HG03565 (cell line): ENCODE data around the gene PPP6R3.

Experiments
- ATAC-seq: cut with Tn5 transposase; IDR thresholded peaks from one replicate; pipeline ENCODE4 v1.9.1; 2021; ENCODE audit warnings: mild to moderate bottlenecking, moderate library complexity; ENCODE audit not compliant: unreplicated experiment

The PPP6R3 gene

DNA sequence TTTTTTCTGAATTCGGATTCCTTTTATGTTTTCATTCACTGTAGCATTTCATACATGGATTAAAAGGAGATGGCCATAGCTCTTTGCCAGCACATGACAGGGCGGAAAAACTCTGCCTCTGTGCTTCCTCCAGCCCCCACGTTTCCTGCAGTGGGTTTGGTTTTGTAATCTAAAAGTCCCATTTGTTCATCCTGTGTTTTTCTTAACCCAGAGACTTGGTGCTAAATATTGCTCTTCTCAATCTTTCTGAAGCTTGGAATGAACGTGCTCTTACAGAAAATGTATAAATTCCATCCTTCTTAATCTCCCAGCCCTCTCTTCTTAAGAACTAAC lies 89.9 kb downstream of the PPP6R3 start:
- ATAC-seq = no peak

DNA sequence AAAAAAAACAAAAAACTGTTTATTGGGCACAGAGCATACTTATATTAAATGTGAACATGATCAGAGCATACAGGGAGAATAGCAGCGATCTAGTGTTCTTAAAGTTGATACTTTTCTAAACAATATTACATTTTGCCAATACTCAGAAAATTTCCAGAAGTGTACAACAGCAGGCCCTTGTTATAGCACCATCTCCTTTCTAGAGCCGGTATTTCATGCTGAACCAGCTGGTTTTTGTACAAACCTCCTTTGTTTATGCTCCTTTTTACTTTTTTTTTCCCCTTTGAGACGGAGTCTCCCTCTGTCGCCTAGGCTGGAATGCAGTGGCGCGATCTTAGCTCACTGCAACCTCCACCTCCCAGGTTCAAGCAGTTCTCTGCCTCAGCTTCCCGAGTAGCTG lies 90.7 kb downstream of the PPP6R3 start:
- no peak for ATAC-seq

DNA sequence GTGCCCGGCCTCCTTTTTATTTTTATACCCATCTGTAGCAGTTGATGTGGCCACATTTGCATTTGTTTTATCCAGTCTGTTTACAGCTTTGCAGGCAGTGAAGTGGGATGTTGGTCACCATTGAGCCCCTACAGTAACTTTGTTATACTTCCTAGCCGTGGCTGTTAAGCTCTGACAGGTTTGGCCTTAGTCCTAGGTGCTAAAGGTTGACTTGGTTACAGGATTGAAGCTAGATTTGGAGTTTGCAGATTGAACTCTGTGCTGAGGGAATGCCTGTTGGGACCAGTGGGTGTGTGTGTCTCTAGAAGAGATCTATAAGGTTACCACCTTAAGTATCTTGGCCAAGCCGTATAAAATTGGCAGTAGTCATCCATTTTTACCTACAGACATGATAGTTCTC lies 91.2 kb downstream of the PPP6R3 start:
- ATAC-seq = no peak

DNA sequence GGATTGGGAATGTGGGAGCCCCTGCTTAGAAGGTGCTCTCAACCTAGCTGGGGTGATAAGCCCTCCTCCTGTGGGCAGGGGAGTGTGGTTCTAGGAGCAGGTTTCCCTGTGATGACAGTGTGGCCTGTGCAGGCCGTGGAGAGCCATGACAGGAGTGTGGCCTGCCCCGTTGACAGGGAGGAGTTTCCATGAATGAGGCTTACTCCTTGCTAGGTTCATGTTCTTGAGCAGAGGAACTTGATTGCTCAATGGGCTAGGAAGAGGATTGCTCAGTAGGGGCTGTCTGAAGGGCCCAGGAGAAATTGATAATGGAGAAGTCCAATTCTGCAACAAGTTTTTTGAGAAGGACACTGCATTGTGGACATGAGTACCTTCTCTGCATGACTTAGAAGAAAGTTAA lies 92.0 kb downstream of the PPP6R3 start:
- ATAC-seq = no peak

DNA sequence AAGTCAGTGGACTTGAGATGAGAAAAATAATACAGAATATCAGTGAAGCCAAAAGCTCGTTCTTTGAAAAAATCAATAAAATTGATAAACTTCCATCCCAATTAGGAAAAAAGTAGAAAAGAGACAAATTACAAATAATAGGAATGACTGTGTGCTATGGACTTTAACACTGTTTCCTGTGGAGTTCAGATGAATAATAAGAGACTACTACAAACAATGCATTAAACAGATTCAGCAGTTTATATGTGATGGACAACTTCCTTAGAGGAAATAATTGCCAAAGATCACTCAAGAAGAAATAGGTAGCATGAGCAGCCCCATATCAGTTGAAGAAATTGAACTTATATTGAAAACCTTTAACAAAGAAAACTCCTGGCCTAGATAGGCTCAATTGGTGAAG lies 99.7 kb downstream of the PPP6R3 start:
- no peak for ATAC-seq

DNA sequence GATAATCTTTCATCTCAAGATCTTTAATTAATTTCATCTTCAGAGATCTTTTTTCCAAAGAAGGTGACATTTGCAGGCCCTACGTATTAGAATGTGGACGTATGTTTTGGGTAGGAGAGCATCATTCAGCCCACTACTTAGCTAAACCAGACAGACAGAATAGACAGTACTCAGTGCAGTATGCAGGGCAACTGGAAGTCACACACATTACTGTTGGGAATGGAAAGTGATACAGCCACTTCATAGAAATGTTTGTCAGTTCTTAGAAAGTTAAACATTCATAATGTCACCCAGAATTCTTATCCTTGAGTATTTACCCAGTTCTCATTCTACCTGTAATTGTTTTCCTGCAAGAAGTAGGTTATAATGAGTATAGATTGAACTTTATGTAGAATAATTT lies 102.9 kb downstream of the PPP6R3 start:
- ATAC-seq = no peak

DNA sequence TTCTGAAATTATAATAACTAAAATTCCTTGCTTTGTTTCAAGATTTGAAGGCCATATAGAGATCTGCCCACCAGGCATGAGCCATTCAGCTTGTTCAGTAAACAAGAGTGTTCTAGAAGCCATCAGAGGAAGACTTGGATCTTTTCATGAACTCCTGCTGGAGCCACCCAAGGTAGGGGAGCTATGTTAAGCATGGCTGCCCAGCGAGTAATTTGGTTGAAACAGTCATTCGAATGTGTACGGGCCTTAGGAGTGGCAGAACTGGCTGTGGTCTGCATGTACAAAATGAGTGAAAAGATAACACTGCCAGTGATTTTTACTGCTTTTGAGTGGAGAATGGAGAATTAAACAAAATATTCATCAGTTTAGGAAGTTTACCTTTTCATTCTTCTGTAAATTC lies 103.7 kb downstream of the PPP6R3 start:
- no peak for ATAC-seq

DNA sequence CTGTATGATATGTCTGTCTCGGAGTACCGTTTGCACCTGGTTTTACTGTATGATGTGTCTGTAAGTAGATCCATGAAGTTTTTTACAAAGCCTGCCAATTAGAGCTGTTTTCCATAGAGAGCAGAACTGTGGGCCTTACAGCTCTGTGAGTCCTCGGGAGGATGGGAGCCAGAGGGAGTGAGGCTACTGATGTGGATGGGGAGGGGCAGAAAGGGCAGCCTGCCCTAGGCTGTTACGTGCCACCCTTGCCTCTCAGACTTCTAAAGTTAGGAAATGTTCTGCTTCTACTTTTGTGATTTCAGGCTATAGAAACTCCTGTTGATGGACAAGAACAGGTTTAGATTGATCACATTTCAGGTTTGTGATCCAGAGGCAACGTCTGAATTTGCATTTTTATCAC lies 105.2 kb downstream of the PPP6R3 start:
- no peak for ATAC-seq

DNA sequence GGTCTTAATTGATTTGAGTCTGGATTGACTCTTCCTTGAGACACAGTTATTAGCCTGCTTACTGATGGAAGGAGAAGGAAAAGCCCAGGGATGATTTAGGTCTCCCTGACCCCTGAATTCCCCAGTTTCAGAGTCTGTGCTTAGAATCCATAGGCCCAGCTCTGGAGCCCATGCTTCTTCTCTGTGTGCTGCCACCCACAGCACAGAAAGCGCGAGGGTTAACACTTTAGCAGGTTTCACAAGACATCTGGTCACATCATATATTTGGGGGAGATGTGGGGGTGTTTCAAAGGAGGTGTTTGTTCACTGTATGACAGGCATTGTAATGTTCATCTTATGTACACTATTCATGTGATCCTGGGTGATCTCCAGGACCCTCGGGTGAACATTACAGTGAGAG lies 107.0 kb downstream of the PPP6R3 start:
- ATAC-seq = no peak

DNA sequence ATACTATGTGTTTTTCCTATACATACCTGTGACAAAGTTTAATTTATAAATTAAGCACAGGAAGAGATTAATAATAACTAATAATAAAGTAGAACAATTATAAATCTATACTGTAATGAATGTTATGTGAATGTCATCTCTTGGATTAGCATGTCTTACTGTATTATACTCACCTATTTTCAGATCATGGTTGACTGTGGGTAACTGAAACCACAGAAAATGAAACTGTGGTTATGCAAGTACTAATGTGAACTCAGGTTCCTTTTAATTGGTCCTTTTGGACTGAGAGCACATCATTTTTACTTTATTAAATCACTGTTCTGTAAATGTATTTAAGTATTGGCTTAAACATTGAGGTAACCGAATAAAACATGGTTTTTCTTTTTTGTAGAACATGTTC lies 108.8 kb downstream of the PPP6R3 start:
- no peak for ATAC-seq

DNA sequence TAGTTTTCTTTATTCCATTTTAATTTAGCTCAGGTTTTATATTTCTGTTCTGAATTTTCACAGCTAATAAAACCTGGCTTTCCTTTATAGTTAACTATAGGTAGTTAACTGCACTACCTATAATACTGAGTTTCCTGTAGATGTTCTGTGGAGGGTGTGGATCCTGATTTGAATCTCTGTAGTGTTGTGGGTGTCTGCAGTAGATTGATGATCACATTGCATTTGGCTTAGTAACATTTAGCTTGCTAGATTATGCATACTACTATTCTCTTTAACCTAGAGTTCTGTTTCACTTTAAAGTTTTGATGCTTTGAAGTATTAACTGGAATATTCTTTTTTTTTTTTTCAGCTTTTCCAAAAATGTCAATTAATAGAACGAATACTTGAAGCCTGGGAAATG lies 110.1 kb downstream of the PPP6R3 start:
- ATAC-seq = no peak

DNA sequence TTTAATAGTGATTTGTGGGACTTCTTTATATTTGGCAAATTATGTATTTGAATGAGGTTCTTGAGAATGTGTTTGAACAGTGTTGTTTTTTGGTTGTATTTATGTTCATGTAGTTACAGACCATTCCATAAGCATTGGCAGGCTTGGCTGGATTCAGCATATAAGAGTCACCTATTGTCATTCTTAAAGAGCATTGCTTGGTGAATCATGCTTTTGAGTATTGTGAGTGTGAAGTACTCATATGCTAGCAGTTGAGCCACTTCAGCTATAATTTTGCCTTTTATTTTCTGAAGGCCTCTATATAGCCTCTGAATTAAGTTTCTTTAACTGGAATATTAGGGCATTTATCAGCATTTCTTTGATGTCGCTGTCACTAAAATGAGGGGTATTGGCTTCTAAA lies 113.8 kb downstream of the PPP6R3 start:
- ATAC-seq = no peak

DNA sequence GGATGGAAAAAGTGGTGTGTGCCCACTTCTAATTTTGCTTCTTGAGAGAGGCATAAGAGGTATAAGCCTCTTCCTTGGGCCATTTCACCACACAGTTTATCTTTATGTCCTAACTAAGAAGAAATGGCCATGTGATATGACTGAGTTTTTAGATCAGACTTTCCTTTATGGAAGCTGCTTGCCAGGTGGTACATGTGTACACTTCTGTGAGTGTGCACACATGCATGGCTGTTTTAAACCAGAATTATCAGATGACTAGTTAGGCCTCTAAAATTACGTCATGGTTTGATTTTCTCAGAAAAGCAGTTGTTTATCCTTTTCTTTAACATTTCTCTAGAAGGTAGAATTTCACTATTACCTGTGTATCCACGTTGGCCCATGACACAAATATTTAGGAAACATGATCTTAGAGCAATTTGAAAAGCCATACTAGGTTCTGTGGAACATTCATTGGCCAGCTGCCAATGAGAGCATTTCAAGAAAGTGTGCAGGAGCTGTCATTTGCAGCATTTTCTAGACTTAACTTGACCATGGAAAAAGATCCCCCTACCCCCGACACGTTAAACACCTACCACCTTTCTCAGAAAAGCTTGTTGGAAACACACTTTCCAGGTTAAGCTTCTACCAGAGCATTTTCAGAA lies 114.6 kb downstream of the PPP6R3 start:
- no peak for ATAC-seq

DNA sequence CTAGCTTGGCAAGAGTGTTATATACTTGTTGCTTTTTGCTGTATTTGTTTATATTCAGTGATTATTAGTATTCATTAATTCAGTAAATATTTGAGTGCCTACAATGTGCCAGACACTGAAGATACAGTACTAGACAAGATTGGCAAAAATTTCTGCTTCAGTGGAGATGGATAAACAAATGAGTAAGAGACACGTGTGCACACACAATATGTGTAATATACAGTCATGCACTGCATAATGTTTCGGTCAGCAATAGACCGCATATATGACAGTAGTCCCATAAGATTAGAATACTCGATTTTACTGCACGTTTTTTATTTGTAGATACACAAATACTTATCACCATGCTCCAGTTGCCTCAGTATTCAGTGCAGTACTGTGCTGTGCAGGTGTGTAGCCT lies 118.9 kb downstream of the PPP6R3 start:
- ATAC-seq = no peak

DNA sequence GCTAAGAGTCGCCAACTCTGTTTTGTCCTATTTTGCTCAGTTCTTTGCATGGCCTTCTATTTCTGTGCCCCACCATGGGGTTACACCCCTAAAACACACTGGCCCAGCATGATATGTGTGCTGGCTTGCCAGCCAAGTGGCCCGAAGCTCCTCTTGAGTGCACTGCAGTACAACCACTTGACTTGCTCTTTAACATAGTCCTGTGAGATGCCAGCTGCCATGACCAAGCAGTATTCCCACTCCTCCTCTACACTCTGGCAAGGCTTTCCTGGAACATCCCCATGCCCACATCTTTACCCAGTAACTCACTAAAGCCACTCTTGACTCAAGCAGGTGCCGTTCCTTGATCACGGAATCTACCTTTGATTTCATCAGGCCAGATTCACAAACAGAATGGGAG lies 120.9 kb downstream of the PPP6R3 start:
- ATAC-seq = no peak

DNA sequence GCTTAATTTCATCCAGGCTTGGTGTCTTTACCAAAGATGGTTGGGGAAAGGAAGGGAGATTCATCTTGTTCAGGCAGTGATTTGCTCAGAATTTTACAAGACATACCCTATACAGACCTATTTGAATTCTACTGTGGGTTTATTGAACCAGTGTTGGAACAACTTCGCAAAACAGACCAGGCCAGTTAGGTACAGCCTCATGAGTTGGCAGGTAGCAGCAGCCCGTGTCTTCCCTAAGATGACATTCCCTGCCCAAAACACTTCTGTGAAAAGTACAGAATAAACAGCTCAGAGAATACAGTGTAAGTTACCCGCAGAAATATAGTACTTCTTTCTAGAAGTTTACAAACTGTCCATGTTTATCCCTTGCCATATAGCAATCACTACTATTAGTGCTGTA lies 121.3 kb downstream of the PPP6R3 start:
- ATAC-seq = no peak

DNA sequence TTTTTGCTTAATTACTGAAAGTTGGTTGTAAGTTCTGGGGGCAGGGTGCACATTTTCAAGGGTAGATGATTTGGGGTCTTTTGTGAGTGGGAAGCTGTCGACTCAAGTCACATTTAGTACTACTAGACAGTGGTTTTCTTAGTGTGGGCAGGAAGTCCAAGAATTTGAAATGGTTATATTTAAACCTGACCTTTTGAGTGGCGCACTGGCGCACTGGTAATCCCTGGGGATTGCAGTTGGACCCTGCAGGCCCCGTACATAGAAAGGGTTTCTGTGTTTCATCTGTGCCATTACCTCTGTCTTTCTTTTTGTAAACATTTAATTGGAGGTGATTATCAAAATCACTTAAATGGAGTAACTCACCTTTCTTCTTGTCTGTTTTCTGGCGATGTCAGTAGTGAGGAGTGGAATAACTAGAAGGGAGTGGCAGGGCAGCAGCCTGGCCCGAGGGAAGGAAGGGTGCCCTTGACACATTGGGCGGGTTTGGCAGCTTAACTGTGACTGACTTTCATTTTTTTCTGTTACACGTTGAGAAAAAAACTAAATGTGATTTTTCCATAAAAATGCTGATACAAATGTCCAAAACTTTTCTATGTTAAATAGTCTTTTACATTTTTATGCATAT lies 122.0 kb downstream of the PPP6R3 start:
- no peak for ATAC-seq

DNA sequence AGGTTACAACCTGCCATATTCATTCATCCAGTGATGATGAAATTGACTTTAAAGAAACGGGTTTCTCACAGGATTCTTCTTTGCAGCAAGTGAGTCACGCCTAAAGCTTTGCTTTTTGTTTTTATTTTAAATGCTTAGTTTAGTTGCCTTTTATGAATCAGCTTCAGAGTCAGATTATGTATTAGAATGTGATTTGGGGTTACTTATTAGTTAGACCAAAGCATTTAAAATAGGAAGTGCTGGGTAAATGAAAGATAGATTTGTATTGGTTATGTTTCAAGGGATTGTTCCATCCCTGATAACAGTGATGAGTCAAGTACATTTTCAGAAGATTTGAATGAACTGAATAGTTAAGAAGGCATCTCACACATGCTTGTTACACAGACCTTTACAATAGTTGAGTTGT lies 122.5 kb downstream of the PPP6R3 start:
- no peak for ATAC-seq

DNA sequence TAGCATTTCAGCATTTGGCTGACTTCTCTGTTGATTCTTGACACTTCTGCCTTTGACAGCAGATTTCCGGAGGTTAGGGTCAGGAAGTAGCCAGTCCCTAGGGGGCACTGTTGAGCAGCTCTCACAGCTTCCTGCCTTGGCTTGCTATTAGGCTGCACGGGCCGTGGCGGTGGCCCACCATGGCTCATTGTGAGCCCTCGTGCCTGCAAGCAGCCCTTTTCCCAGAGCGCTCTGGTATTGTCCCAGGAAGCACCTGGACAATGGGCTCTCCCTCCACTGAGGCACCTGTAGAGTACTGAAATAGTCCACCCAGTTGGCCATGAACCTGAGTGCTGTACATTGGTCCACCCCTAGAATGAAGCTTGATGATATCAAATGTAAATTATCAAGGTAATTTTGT lies 123.5 kb downstream of the PPP6R3 start:
- no peak for ATAC-seq

DNA sequence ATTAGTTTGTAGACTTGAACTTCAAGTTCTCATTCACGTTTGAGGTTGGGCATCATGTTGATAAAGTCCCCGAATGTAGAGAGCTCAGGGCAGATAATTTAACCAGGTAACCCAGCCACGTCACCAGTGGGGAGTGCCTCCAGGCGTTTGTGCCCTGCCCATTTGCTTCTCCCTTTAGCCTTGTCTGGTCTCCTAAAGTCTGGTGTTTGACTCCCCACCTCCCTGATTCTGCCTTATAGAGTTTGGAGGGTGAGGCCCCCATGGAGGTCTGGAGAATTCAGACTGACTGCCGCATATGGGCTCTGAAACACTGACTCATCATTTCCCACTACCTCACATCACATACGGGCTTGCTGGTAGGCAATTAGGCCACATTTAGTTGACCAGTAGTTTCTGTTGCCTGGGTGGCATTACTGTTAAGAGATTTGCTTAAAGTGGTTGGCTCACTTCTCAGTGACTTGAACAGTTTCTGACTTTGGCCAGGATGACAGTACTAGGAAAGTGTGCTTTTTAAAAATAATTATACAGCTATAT lies 124.5 kb downstream of the PPP6R3 start:
- ATAC-seq = no peak

DNA sequence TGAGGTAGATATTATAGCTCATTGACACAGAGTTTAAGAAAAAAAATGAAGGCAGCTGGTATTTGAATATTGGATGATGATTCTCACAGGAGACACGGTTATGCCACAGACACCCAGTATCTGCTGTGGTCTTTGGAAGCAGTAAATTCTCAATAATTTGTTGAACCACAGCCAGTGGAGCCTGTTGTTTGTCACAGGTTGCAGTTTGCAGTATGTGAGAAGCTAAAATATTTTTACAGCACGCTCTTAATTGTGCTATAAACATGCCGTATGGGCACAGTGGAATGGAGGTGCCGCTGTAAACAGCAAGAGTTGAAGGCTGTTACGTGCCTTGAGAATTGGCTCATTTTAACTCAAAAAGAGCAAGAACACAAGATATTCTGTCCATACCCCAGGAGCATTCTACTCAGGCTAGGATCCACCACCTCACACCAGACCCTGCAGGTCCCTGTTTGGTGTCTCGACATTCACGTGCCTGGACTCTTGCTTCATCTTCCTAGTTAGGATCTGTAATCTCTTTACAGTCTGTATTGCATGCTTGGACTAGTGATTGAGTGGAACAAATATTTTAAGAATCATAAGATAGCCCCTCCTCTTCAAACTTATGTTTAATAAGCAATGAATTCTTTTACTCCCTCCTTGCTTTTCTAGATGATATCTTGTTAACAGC lies 129.1 kb downstream of the PPP6R3 start:
- ATAC-seq = no peak

DNA sequence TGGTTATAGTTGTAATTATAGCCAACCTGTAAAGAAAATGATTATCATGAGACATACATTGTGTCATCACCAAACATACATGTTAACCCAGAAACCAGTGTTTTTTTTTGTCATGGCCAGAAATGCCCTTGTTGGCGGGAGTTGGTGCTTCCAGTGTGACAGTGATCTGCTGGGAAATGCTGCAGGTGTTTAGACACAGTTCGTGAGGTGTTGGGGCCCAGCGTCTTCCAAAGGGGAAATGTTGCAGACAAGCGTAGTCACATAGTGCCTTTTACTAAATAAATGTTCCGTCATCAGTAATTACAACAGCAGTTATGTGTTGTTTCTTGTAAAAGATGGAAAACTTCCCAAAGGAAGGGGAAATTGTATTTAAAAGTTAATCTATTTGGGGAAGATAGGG lies 131.2 kb downstream of the PPP6R3 start:
- no peak for ATAC-seq

DNA sequence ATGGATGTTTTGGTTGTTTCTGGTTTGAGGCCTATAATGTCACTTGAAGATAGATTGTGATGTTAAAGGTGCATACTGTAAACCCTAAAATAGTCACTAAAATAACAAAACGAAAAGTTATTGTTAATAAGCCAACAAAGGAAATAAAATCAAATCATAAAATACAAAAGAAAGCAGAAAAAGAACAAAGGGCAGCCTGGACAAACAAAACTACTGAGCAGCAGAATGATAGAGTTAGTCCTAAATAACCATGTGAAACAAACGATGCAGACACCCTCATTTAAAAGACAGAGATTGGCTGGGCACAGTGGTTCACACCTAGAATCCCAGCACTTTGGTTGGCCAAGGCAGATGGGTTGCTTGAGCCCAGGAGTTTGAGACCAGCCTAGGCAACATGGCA lies 132.9 kb downstream of the PPP6R3 start:
- ATAC-seq = no peak
